Thyroid gland (tissue), 4 donors: Measurements from ENCODE around the gene MDK.

Source experiments
- CTCF ChIP-seq, 6 experiments: fragments of 200-600 bp in 3 of 6; fragments of 450-650 bp in 3 of 6; sonication (generic) in 3 of 6; IDR thresholded peaks; one replicate each; pipeline ENCODE4 v1.5.1; 2016 to 2019; ENCODE audit warnings: antibody characterized with exemption in 6 of 6, mild to moderate bottlenecking in 2 of 6, inconsistent platforms in 1 of 6, moderate library complexity in 1 of 6
- POLR2A ChIP-seq, 2 donors: fragments of 450-650 bp; IDR thresholded peaks; one replicate each; pipeline ENCODE4 v1.6.1; 2017; ENCODE audit warnings: antibody characterized with exemption in 2 of 2, mild to moderate bottlenecking in 2 of 2, moderate library complexity in 1 of 2

GRCh38 chr11:46360878-46361277, 20.6 kb upstream of the MDK start:
- no peak for TF ChIP-seq CTCF (IDR thresholded peaks at IDR 0.05)
- TF ChIP-seq POLR2A (IDR thresholded peaks at IDR 0.05), result no peak
